Loucy (cell line): Measurements from ENCODE around the gene L3MBTL3.

Source experiments
- H2AFZ ChIP-seq: fragments of 200-600 bp; sonication (generic); 2 replicates; pipeline ENCODE4 v1.6.0; 2016; ENCODE audit warnings: antibody characterized with exemption, mild to moderate bottlenecking, low read length, moderate library complexity
- H3F3A ChIP-seq: fragments of 200-600 bp; 2 replicates; pipeline ENCODE4 v1.6.0; 2016; ENCODE audit warnings: antibody characterized with exemption, low read depth, mild to moderate bottlenecking
- H3K27me3 ChIP-seq: fragments of 200-600 bp; sonication (generic); 2 replicates; pipeline ENCODE4 v1.6.1; 2014; ENCODE audit warnings: low read length, mild to moderate bottlenecking; ENCODE audit not compliant: insufficient read depth, poor library complexity, severe bottlenecking
- H3K36me3 ChIP-seq: fragments of 200-600 bp; sonication (generic); 2 replicates; pipeline ENCODE4 v1.6.1; 2016; ENCODE audit warnings: low read length; ENCODE audit not compliant: insufficient read depth
- H3K4me1 ChIP-seq: fragments of 200-600 bp; sonication (generic); 2 replicates; pipeline ENCODE4 v1.5.1; 2014; ENCODE audit warnings: low read length, mild to moderate bottlenecking; ENCODE audit not compliant: insufficient read depth, poor library complexity, severe bottlenecking
- H3K4me2 ChIP-seq: fragments of 200-600 bp; sonication (generic); 2 replicates; pipeline ENCODE4 v1.6.0; 2014; ENCODE audit warnings: antibody characterized with exemption, low read length, low read depth, mild to moderate bottlenecking; ENCODE audit not compliant: poor library complexity, severe bottlenecking
- H3K4me3 ChIP-seq: fragments of 200-600 bp; sonication (generic); 2 replicates; pipeline ENCODE4 v1.5.1; 2014; ENCODE audit warnings: low read length, mild to moderate bottlenecking, mixed read lengths; ENCODE audit not compliant: poor library complexity, severe bottlenecking
- H3K79me2 ChIP-seq: fragments of 200-600 bp; sonication (generic); 2 replicates; pipeline ENCODE4 v1.6.1; 2014; ENCODE audit warnings: low read length; ENCODE audit not compliant: insufficient read depth
- H3K9ac ChIP-seq: fragments of 200-600 bp; sonication (generic); 2 replicates; pipeline ENCODE4 v1.6.0; 2014; ENCODE audit warnings: mild to moderate bottlenecking, low read depth, low read length, moderate library complexity; ENCODE audit not compliant: poor library complexity, severe bottlenecking
- H3K9me2 ChIP-seq: fragments of 200-600 bp; sonication (generic); replicated peaks from 2 replicates; pipeline ENCODE4 v1.6.1; 2016; ENCODE audit warnings: low read depth, low read length, mixed read lengths
- H3K9me3 ChIP-seq: fragments of 200-600 bp; sonication (generic); 2 replicates; pipeline ENCODE4 v1.6.1; 2014; ENCODE audit warnings: mild to moderate bottlenecking, antibody characterized with exemption, low read length, low read depth; ENCODE audit not compliant: insufficient read depth
- H4K20me1 ChIP-seq: fragments of 200-600 bp; sonication (generic); 2 replicates; pipeline ENCODE4 v1.6.0; 2014; ENCODE audit warnings: antibody characterized with exemption, low read length, mild to moderate bottlenecking; ENCODE audit not compliant: insufficient read depth, poor library complexity, severe bottlenecking
- EZH2phosphoT487 ChIP-seq: fragments of 200-600 bp; IDR thresholded peaks from 2 replicates; pipeline ENCODE4 v1.6.1; 2018; ENCODE audit warnings: antibody characterized with exemption, mild to moderate bottlenecking, moderate library complexity, borderline replicate concordance
- TF ChIP-seq, protein P1 (sequence below): fragments of 200-600 bp; sonication (generic); conservative IDR thresholded peaks from 2 replicates; pipeline ENCODE4 v1.5.1; 2014; ENCODE audit warnings: mild to moderate bottlenecking, antibody characterized with exemption, low read length

Gene L3MBTL3

DNA sequence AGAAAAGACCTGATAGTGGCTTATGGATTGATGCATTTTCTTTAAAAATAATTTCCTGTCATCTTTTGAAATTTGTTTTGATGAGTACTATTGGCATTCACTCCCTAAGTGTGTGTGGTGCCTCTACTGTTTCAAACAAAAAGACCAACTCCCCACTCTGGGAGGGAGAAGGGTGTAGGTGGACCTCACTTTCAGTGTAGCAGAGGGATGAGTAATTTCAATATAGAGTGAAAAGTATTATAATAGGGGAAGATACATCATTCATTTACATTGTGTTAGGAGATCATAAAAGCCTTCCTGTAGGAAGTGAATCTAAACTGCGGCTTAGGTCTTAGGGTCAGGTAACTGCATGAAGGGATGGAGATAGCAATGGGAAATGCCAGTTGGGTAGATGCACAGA lies 158.0 kb downstream of the L3MBTL3 start:
- H3K4me3 ChIP-seq, result no peak overlapping the region
- no peaks in the 10 kb centered on the region for H3K9me2 ChIP-seq
- TF ChIP-seq EZH2phosphoT487, result no peak
- TF ChIP-seq, protein P1, sequence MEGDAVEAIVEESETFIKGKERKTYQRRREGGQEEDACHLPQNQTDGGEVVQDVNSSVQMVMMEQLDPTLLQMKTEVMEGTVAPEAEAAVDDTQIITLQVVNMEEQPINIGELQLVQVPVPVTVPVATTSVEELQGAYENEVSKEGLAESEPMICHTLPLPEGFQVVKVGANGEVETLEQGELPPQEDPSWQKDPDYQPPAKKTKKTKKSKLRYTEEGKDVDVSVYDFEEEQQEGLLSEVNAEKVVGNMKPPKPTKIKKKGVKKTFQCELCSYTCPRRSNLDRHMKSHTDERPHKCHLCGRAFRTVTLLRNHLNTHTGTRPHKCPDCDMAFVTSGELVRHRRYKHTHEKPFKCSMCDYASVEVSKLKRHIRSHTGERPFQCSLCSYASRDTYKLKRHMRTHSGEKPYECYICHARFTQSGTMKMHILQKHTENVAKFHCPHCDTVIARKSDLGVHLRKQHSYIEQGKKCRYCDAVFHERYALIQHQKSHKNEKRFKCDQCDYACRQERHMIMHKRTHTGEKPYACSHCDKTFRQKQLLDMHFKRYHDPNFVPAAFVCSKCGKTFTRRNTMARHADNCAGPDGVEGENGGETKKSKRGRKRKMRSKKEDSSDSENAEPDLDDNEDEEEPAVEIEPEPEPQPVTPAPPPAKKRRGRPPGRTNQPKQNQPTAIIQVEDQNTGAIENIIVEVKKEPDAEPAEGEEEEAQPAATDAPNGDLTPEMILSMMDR, result no peak
- H3K4me1 ChIP-seq, result no peaks in the 10 kb centered on the region
- H3K9ac ChIP-seq, result no peak overlapping the region
- no peaks in the 10 kb centered on the region for H3K9me3 ChIP-seq
- no peaks in the 10 kb centered on the region for H3K27me3 ChIP-seq
- H3K36me3 ChIP-seq, result no peaks in the 10 kb centered on the region
- H4K20me1 ChIP-seq, result no peaks in the 10 kb centered on the region
- H3K79me2 ChIP-seq, result no peaks in the 10 kb centered on the region
- H2AFZ ChIP-seq, result no peak overlapping the region
- no peak overlapping the region for H3K4me2 ChIP-seq
- no peaks in the 10 kb centered on the region for H3F3A ChIP-seq

DNA sequence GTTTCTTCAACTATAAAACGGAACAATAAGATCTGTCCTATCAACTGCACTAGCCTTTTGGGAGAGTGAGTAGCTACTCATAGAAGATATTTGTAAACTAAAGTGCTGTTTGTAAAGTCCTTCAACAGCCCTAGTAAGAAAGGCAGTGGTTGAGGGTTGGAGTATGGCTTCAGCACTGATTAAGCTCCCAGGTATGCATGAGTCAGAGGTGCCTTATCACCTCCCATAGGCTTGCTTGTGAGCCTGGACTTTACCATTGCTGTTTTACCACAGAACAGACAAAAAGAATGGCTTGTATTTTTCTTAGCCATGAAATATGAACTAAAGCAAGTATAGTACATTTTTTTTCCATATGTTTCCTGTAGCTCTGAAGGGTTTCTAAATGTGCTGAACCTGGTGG lies 160.3 kb downstream of the L3MBTL3 start:
- Histone ChIP-seq H3K4me3 (no peak overlapping the region), H3K79me2 (no peaks in the 10 kb centered on the region), H3K36me3 (no peaks in the 10 kb centered on the region), H3K9ac (no peak overlapping the region), H3K4me2 (no peak overlapping the region), H3K27me3 (no peaks in the 10 kb centered on the region), H3F3A (no peaks in the 10 kb centered on the region), H3K9me3 (no peaks in the 10 kb centered on the region), H3K4me1 (peaks cover 4% of the 10 kb centered on the region), H3K9me2 (no peaks in the 10 kb centered on the region), H2AFZ (no peak overlapping the region), H4K20me1 (no peaks in the 10 kb centered on the region)
- no peak for TF ChIP-seq EZH2phosphoT487
- TF ChIP-seq, protein P1, result no peak

DNA sequence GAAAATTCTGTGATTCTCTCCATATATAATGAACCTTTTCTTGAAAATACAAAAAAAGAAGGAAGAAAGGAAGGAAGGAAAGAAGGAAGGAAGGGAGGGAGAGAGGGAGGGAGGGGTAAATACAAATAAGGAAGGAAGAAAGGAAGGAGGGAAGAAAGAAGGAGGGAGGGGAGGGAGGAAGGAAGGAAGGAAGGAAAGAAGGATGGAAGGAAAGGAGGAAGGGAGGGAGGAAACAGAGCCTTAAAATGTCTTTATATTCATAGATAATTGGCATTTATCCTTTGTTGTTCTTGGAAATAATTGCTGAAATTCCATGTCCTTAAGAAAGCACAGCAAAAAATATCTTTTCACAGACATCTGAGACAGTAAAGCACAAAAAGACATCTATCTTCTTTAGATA lies 164.1 kb downstream of the L3MBTL3 start:
- H3K9me3 ChIP-seq, result no peaks in the 10 kb centered on the region

More for the DNA sequence above, 164.1 kb downstream of the L3MBTL3 start:
- H3K9me2 ChIP-seq, result no peaks in the 10 kb centered on the region
- no peak overlapping the region for H3K4me2 ChIP-seq
- no peaks in the 10 kb centered on the region for H3F3A ChIP-seq
- no peak overlapping the region for H3K9ac ChIP-seq
- H3K4me3 ChIP-seq, result no peak overlapping the region
- H4K20me1 ChIP-seq, result no peaks in the 10 kb centered on the region
- no peaks in the 10 kb centered on the region for H3K27me3 ChIP-seq
- H3K79me2 ChIP-seq, result no peaks in the 10 kb centered on the region
- H3K4me1 ChIP-seq, result peaks cover 11% of the 10 kb centered on the region
- TF ChIP-seq, protein P1, result no peak
- TF ChIP-seq EZH2phosphoT487, result no peak
- no peaks in the 10 kb centered on the region for H3K36me3 ChIP-seq
- H2AFZ ChIP-seq, result no peak overlapping the region
